Measurements from ENCODE around the gene BNIP5.

Gene BNIP5

DNA sequence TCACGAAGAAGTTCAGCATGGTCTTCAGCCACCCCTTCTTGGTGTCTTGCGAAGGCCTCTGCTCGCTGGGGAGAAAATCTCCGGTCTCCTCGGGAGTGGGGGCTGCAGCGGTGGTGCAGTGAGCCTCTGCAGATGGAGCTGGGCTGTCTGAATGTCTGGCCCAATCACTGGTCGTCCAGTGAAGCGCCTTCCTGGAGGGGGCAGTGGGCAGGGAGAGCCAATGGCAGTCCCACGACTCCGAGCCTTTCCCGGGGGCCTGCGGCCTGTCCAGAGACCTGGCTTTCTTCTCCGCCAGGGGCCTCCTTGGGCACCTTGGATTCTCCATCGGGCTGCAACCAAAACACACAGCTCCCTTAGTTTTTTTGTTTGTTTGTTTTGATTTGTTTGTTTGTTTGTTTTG, 6.3 kb downstream of the BNIP5 start:
- Histone ChIP-seq H3K4me1 (peaks cover 14% of the 10 kb centered on the region), H3K9me3 (no peaks in the 10 kb centered on the region), H3K36me3 (no peaks in the 10 kb centered on the region), H3K4me3 (ENCODE audit: low read depth, low read length) (no peak overlapping the region), H3K27me3 (no peaks in the 10 kb centered on the region)
- TF ChIP-seq, protein P1, sequence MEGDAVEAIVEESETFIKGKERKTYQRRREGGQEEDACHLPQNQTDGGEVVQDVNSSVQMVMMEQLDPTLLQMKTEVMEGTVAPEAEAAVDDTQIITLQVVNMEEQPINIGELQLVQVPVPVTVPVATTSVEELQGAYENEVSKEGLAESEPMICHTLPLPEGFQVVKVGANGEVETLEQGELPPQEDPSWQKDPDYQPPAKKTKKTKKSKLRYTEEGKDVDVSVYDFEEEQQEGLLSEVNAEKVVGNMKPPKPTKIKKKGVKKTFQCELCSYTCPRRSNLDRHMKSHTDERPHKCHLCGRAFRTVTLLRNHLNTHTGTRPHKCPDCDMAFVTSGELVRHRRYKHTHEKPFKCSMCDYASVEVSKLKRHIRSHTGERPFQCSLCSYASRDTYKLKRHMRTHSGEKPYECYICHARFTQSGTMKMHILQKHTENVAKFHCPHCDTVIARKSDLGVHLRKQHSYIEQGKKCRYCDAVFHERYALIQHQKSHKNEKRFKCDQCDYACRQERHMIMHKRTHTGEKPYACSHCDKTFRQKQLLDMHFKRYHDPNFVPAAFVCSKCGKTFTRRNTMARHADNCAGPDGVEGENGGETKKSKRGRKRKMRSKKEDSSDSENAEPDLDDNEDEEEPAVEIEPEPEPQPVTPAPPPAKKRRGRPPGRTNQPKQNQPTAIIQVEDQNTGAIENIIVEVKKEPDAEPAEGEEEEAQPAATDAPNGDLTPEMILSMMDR (IDR thresholded peaks at IDR 0.05; ENCODE audit: low read depth, low read length): no peak
- DNase-seq: no peak

DNA sequence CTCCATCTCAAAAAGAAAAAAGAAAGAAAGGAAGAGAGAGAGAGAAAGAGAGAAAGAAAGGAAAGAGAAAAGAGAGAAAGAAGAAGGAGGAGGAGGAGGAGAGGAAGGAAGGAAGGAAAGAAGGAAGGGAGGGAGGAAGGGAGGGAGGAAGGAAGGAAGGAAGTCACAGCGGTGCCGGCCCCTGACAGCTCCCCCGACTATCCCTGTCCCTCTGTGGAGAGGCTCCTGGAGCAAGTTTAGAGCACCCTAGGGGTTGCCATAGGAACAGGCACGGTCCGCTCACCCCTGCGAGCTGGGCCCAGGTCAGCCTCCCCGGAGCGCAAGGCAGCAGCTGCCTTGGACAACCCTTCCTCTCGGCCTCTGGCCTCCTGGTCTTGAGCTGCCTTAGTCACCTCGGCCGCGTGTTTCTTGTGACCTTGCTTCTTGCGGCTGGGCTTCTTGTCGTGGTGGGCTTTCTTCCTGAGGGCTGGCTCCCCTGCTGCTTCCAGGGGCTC, 6.8 kb downstream of the BNIP5 start:
- DNase-seq: peak; percentile 41
- H3K36me3 ChIP-seq: no peaks in the 10 kb centered on the region

DNA sequence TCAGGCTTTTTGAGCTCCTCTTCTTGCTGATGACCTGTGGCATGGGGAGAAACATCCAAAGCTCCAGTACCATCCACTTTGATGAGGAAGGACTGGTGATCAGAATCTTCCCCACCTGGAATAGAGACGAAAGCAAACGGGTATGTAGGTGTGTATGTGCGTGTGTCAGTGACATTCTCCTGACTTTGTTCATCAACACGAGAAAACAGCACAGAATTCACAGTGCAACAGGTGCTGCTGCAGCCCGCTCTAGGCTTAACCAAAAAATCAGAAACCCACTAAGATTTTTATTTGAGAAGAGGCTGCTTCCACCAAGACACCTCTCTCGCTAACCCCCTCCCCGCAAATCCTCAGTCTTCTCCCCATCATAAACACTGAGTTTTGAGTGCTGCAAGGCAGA, 8.1 kb downstream of the BNIP5 start:
- Histone ChIP-seq H3K9me3 (no peaks in the 10 kb centered on the region), H3K4me1 (peaks cover 14% of the 10 kb centered on the region), H3K4me3 (ENCODE audit: low read depth, low read length) (no peak overlapping the region), H3K36me3 (no peaks in the 10 kb centered on the region), H3K27me3 (no peaks in the 10 kb centered on the region)
- TF ChIP-seq, protein P1 (IDR thresholded peaks at IDR 0.05; ENCODE audit: low read depth, low read length): no peak
- DNase-seq: no peak

More for the DNA sequence above, 6.8 kb downstream of the BNIP5 start:
- no peaks in the 10 kb centered on the region for H3K27me3 ChIP-seq
- no peaks in the 10 kb centered on the region for H3K9me3 ChIP-seq
- H3K4me1 ChIP-seq: peaks cover 14% of the 10 kb centered on the region
- TF ChIP-seq, protein P1 (IDR thresholded peaks at IDR 0.05; ENCODE audit: low read depth, low read length): no peak
- H3K4me3 ChIP-seq (ENCODE audit: low read depth, low read length): no peak overlapping the region

DNA sequence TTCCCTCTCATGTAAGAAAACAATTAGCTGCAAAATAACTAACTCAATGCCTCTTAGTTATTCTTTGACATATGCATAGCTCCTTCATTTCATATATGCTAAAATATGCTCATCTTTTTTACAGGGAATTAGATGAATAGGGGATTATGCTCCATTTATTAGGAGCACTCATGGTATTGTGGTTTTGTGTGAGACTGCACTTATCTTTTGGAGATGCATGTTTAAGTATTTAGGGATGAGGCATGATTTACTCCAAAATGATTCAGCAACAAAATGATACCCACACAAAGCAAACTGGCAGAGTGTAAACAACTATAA, 8.8 kb downstream of the BNIP5 start:
- Histone ChIP-seq H3K36me3 (no peaks in the 10 kb centered on the region), H3K4me3 (ENCODE audit: low read depth, low read length) (no peak overlapping the region), H3K9me3 (no peaks in the 10 kb centered on the region), H3K4me1 (peaks cover 19% of the 10 kb centered on the region), H3K27me3 (no peaks in the 10 kb centered on the region)
- TF ChIP-seq, protein P1 (IDR thresholded peaks at IDR 0.05; ENCODE audit: low read depth, low read length): no peak
- DNase-seq: no peak

DNA sequence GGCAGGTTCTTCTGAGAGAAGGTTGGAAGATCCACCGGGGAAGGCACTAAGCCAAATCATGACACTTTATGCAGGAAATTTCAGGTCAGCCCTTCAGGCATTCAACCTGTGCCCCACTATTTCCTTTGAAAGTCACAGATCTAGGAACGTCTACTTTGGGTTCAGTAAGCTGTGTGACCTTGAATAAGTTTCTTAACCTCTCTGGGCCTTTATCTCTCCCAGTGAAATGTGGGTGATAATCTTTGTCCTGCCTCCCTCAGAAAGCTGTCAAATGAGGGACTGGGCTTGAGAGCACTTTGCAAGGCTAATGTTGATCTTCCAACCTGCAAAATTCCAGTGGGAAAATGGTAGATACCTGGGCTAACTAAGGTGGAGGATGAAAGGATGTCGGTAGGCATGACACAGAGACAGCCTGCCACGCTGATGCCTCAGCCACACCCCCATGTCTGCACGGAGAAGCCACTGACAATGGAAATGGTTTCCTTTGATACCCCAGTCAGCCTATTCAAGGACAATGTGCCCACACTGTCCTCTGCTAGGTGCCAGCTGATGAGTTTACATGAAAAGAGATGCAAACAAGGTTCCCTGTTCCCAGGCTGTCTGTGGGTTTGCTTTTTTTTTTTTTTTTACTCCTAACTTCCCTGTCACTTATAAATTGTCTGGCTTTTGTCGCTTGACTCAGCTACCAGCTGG, 9.3 kb downstream of the BNIP5 start:
- H3K36me3 ChIP-seq: no peaks in the 10 kb centered on the region
- no peak for DNase-seq

More for the DNA sequence above, 9.3 kb downstream of the BNIP5 start:
- H3K27me3 ChIP-seq: no peaks in the 10 kb centered on the region
- peaks cover 20% of the 10 kb centered on the region for H3K4me1 ChIP-seq
- H3K4me3 ChIP-seq (ENCODE audit: low read depth, low read length): no peak overlapping the region
- no peaks in the 10 kb centered on the region for H3K9me3 ChIP-seq
- TF ChIP-seq, protein P1 (IDR thresholded peaks at IDR 0.05; ENCODE audit: low read depth, low read length): no peak
